Measurements from ENCODE around the gene RNF186. TPM values are rescaled to one million over a fixed set of nuclear protein-coding genes. Genes with fewer than 3 reads are reported as not detected.

The RNF186 gene
- total RNA-seq: 10 to 100 TPM in 2 of 4 donors, 1 to 10 TPM in 2; 2.5 to 19.0 (median 10.4) TPM

DNA sequence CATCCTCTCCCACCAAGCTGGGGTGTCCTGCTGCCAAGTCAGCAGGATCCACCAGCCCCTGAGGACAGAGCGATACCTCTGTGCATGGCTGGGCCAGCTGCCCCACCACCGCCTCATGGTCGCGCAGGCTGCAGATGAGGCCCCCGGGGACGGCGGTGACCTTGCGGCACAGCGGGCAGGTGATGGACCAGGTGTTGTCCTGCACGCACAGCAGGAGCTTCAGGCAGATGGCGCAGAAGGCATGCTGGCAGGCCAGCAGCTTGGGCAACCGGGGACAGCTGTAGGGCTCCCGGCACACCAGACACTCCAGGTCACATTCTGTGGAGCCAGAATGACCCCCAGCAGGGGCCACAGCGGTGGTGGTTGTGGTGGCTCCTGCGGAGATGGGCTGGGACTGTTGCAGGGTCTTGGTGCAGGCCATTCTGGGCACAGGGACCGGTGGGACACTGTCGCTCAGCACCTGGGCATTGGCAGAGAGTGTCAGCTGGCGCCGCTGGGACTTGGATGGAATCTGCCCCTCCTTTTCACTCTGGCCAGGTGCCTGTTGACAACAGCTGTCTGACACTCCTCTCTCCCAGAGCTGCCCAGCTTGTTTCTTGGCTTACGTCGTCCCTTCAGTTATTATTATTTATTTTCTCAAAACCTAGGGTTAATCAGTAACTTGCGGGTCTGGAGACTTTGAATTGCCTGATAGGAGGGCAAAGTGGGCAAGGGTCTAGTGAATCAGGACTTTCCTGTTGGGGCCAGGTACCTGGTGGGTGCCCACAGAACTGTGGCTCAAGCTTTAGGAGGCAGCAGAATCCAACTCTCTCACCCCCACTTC lies at the start of gene RNF186:
Gene RNF186 (minus strand): TSS at position 603 of the 823 bp plus-strand sequence. CDS start 182 bp downstream, at position 421.
- H3K27me3 ChIP-seq: no peaks in the 10 kb centered on the region
- peaks cover 0 to 29% (median 1%) of the 10 kb centered on the region in 4 donors for H3K4me1 ChIP-seq
- no peaks in the 10 kb centered on the region for H3K9me3 ChIP-seq
- H3K36me3 ChIP-seq: no peaks in the 10 kb centered on the region
- peak in 2 of 3 donors; percentile 86 to 88 for DNase-seq
- peak within 1 kb of the TSS in 3 of 4 donors; percentile 69 to 94 (median 89) for H3K27ac ChIP-seq
- H3K4me3 ChIP-seq: peak within 1 kb of the TSS in 3 of 4 donors; percentile 11 to 53 (median 53)
- TF ChIP-seq POLR2A (IDR thresholded peaks at IDR 0.05): peak; percentile 46 to 85
- TF ChIP-seq CTCF (IDR thresholded peaks at IDR 0.05): peak in 1 of 6 experiments; percentile 12

DNA sequence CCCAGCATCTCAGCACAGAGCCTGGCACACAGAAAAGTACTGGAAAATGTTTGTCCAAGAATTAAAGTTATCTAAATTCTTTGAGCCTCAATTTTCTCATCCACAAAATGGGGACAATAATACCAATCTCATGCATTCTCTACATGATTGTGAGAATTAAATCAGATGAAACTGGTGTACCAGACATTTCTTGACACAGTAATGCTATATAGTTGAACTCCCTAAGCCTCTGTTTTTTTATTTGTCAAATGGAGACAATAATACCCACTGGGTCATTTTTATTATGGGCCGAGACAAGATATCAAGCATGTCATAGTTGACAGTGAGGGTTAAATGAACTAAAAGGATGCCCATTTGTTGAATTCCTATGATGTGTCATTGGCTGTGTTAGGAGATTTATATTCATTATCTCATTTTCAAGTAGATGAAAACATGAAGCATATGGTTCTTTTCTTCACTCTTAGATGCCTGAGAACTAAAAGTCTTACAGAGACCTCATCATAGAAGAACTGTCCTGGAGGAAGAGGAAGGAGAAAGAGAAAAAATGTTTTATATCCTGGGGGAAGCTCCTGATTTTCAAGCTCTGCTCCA lies 49.6 kb upstream of the RNF186 start:
- H3K27me3 ChIP-seq: no peaks in the 10 kb centered on the region
- H3K9me3 ChIP-seq: no peaks in the 10 kb centered on the region
- DNase-seq: no peak
- H3K27ac ChIP-seq: no peak overlapping the region
- peaks cover 0 to 7% (median 0%) of the 10 kb centered on the region in 4 donors for H3K4me1 ChIP-seq
- no peaks in the 10 kb centered on the region for H3K36me3 ChIP-seq
- no peak for TF ChIP-seq POLR2A (IDR thresholded peaks at IDR 0.05)
- no peak for TF ChIP-seq CTCF (IDR thresholded peaks at IDR 0.05)
- no peak overlapping the region for H3K4me3 ChIP-seq

GRCh38 chr1:19862944-19863343 lies 47.9 kb upstream of the RNF186 start:
- H3K27ac ChIP-seq: no peak overlapping the region
- DNase-seq: no peak
- TF ChIP-seq POLR2A (IDR thresholded peaks at IDR 0.05) (no peak), CTCF (IDR thresholded peaks at IDR 0.05) (no peak)

GRCh38 chr1:19861842-19862530 lies 46.9 kb upstream of the RNF186 start:
- Histone ChIP-seq H3K4me3 (no peak overlapping the region), H3K4me1 (peaks cover 0 to 7% (median 0%) of the 10 kb centered on the region in 4 donors), H3K36me3 (no peaks in the 10 kb centered on the region), H3K9me3 (no peaks in the 10 kb centered on the region), H3K27me3 (no peaks in the 10 kb centered on the region), H3K27ac (peak overlapping the region in 2 of 4 donors; percentile 76 to 83)
- no peak for TF ChIP-seq CTCF (IDR thresholded peaks at IDR 0.05)
- no peak for TF ChIP-seq POLR2A (IDR thresholded peaks at IDR 0.05)
- DNase-seq: no peak

More at GRCh38 chr1:19862944-19863343, 47.9 kb upstream of the RNF186 start:
- H3K4me1 ChIP-seq: peaks cover 0 to 7% (median 0%) of the 10 kb centered on the region in 4 donors
- H3K36me3 ChIP-seq: no peaks in the 10 kb centered on the region
- H3K27me3 ChIP-seq: no peaks in the 10 kb centered on the region
- H3K4me3 ChIP-seq: no peak overlapping the region
- H3K9me3 ChIP-seq: no peaks in the 10 kb centered on the region

DNA sequence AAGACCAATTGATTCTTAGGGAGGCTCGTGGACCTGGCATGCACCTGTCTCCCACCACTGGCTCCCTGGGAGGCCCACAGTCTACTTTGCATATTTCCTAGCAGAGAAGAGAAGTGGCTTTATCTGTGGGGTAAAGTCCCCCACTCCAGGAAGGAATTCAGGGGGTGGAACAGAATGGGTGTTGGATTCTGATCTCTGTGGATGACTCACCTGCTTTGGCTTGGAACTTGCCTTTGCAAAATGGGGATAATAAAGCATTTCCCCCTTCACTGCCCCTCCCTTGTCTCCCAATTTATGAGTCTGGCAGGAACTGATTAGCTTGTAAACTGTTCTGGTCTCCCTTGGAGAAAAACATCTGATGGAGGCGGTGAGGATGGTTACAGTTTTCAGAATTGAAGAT lies 46.0 kb upstream of the RNF186 start:
- Histone ChIP-seq H3K4me1 (peaks cover 0 to 7% (median 0%) of the 10 kb centered on the region in 4 donors), H3K36me3 (no peaks in the 10 kb centered on the region), H3K9me3 (no peaks in the 10 kb centered on the region), H3K4me3 (no peak overlapping the region), H3K27ac (peak overlapping the region in 3 of 4 donors; percentile 67 to 83 (median 76)), H3K27me3 (no peaks in the 10 kb centered on the region)
- TF ChIP-seq CTCF (IDR thresholded peaks at IDR 0.05) (no peak), POLR2A (IDR thresholded peaks at IDR 0.05) (peak in 1 of 2 donors; percentile 9)
- peak in 2 of 3 donors; percentile 53 to 64 for DNase-seq

Data from Peyer's patch (tissue), 4 donors.